OCI-LY7 (cell line): ENCODE data around the gene RNF138.

Source experiments
- CTCF ChIP-seq: fragments of 200-600 bp; sonication (generic); conservative IDR thresholded peaks from 2 replicates; pipeline ENCODE4 v1.5.1; 2014; ENCODE audit warnings: mild to moderate bottlenecking, antibody characterized with exemption, low read length, moderate library complexity, mixed read lengths
- EZH2phosphoT487 ChIP-seq: fragments of 200-600 bp; sonication (generic); IDR thresholded peaks from 2 replicates; pipeline ENCODE4 v1.6.1; 2018; ENCODE audit warnings: low read depth, borderline replicate concordance, mild to moderate bottlenecking, mixed run types, antibody characterized with exemption, low read length, moderate library complexity, mixed read lengths

DNA sequence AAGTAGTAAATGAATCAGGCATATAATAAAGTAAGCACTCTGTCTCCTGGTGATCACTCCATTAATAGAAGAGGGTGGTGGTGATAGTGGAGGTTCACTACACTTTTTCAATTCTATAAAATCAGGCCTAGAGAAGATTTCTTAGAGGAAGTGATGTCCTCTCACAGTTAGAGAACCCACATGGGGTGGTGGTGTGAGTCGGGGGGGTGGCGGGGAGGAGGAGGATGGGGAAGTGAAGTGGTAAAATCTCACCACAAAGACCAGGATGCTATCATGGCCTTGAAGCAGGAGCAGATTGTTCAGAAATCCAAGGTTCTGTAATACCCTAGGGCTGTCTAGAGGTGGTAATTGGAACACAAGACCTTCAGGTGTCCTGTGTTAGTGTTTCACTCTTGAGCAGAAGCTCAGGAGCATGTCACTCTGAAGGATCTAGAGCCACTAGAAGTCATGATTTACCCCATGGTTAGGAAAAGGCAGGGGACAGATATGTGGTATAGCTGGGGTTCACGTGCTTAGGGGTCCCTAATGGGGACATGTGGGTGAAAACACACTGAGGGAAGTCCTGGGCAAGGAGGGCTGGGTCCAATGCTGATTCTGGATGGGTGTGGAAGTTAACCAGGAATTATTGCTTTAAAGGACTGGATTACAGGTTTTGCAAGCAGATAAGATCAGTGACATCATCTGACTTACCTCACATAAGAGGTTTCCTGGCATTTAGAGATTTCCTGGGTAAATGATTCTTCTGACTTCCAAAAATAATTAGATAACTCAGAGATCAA, 42.1 kb upstream of the RNF138 start:
- TF ChIP-seq CTCF = no peak
- no peak for TF ChIP-seq EZH2phosphoT487
